Neural progenitor cell (in vitro differentiated cells): ENCODE results near the gene HOXA11. TPM values are rescaled to one million over a fixed set of nuclear protein-coding genes. Genes with fewer than 3 reads are reported as not detected.

Experiments used
- DNase-seq: peaks from one replicate; pipeline ENCODE4 v3.0.0-alpha.2; 2016; ENCODE audit warnings: low spot score
- H2AFZ ChIP-seq: fragments of 200-600 bp; sonication (generic); replicated peaks from 2 replicates; pipeline ENCODE4 v1.6.1; 2016; ENCODE audit warnings: antibody characterized with exemption
- H3F3A ChIP-seq: fragments of 200-600 bp; sonication (generic); 2 replicates; pipeline ENCODE4 v1.6.1; 2016; ENCODE audit warnings: antibody characterized with exemption, low read depth
- H3K27ac ChIP-seq: fragments of 200-600 bp; sonication (generic); 2 replicates; pipeline ENCODE4 v1.5.1; 2016; ENCODE audit warnings: mild to moderate bottlenecking
- H3K27me3 ChIP-seq: fragments of 200-600 bp; sonication (generic); 2 replicates; pipeline ENCODE4 v1.6.1; 2016; ENCODE audit warnings: mild to moderate bottlenecking, moderate library complexity
- H3K36me3 ChIP-seq: fragments of 200-600 bp; sonication (generic); 2 replicates; pipeline ENCODE4 v1.5.1; 2016
- H3K4me1 ChIP-seq: fragments of 200-600 bp; sonication (generic); 2 replicates; pipeline ENCODE4 v1.6.1; 2016; ENCODE audit warnings: mixed run types
- H3K4me2 ChIP-seq: fragments of 200-600 bp; sonication (generic); 2 replicates; pipeline ENCODE4 v1.6.1; 2016
- H3K4me3 ChIP-seq: fragments of 200-600 bp; sonication (generic); 2 replicates; pipeline ENCODE4 v1.5.1; 2016
- H3K79me2 ChIP-seq: fragments of 200-600 bp; sonication (generic); 2 replicates; pipeline ENCODE4 v1.6.1; 2016; ENCODE audit warnings: low read depth
- H3K9ac ChIP-seq: fragments of 200-600 bp; sonication (generic); 2 replicates; pipeline ENCODE4 v1.6.1; 2016
- H3K9me3 ChIP-seq: fragments of 200-600 bp; sonication (generic); 2 replicates; pipeline ENCODE4 v1.5.1; 2016; ENCODE audit warnings: low read depth
- H4K20me1 ChIP-seq: fragments of 200-600 bp; sonication (generic); 2 replicates; pipeline ENCODE4 v1.6.1; 2016; ENCODE audit warnings: low read depth
- H3K27ac Mint-ChIP-seq: 3 replicates; pipeline ENCODE4 v1.8.0; 2021; ENCODE audit warnings: mixed read lengths
- H3K27me3 Mint-ChIP-seq: 2 replicates; pipeline ENCODE4 v1.8.0; 2022; ENCODE audit warnings: low read depth, mild to moderate bottlenecking, inconsistent platforms, moderate library complexity, mixed read lengths; ENCODE audit not compliant: insufficient read depth
- H3K36me3 Mint-ChIP-seq: 3 replicates; pipeline ENCODE4 v1.8.0; 2021; ENCODE audit warnings: mixed read lengths
- H3K4me1 Mint-ChIP-seq: 3 replicates; pipeline ENCODE4 v1.8.0; 2021; ENCODE audit warnings: mixed read lengths
- H3K4me3 Mint-ChIP-seq: 3 replicates; pipeline ENCODE4 v1.8.0; 2021; ENCODE audit warnings: mild to moderate bottlenecking, moderate library complexity, mixed read lengths
- H3K9me3 Mint-ChIP-seq: 3 replicates; pipeline ENCODE4 v1.8.0; 2020; ENCODE audit warnings: mixed read lengths
- CTCF ChIP-seq: fragments of 200-600 bp; sonication (generic); IDR thresholded peaks from 2 replicates; pipeline ENCODE4 v1.5.1; 2017; ENCODE audit warnings: antibody characterized with exemption, mild to moderate bottlenecking
- EZH2 ChIP-seq: fragments of 200-600 bp; sonication (generic); IDR thresholded peaks from 2 replicates; pipeline ENCODE4 v1.6.1; 2017; ENCODE audit warnings: antibody characterized with exemption, mild to moderate bottlenecking, moderate library complexity
- EZH2phosphoT487 ChIP-seq: fragments of 200-600 bp; sonication (generic); IDR thresholded peaks from 2 replicates; pipeline ENCODE4 v1.6.1; 2017; ENCODE audit warnings: antibody characterized with exemption
- total RNA-seq: library from RNA; depleted of rRNA; stranded (reverse); fragments of >200 nt; gene quantifications from 2 replicates; pipeline ENCODE4 v1.2.3, GENCODE V29; 2015; ENCODE audit warnings: low replicate concordance

The HOXA11 gene
- total RNA-seq, 1 donor from 2014 or later, result not detected

- no peak overlapping the region for H3K27ac Mint-ChIP-seq
- no peaks in the 10 kb centered on the region for H3K36me3 Mint-ChIP-seq
- H3F3A ChIP-seq, result peaks cover 17% of the 10 kb centered on the region
- H3K4me3 Mint-ChIP-seq, result peak overlapping the region; percentile 71
- H3K27ac ChIP-seq, result no peak overlapping the region
- H3K27me3 Mint-ChIP-seq, result peaks cover 94% of the 10 kb centered on the region
- no peak overlapping the region for H2AFZ ChIP-seq
- H3K79me2 ChIP-seq, result no peaks in the 10 kb centered on the region
- peaks cover 15% of the 10 kb centered on the region for H3K4me1 Mint-ChIP-seq
- peaks cover 100% of the 10 kb centered on the region for H4K20me1 ChIP-seq
- H3K9ac ChIP-seq, result no peak overlapping the region
- peaks cover 18% of the 10 kb centered on the region for H3K9me3 Mint-ChIP-seq
- no peak overlapping the region for H3K4me3 ChIP-seq
- peak overlapping the region; percentile 57 for H3K4me2 ChIP-seq
- H3K36me3 ChIP-seq, result no peaks in the 10 kb centered on the region
- DNase-seq, result peak; percentile 57
- peaks cover 100% of the 10 kb centered on the region for H3K27me3 ChIP-seq
- TF ChIP-seq CTCF (no peak), EZH2 (peak; percentile 99), EZH2phosphoT487 (peak; percentile 88)
- H3K9me3 ChIP-seq, result no peaks in the 10 kb centered on the region
- peaks cover 14% of the 10 kb centered on the region for H3K4me1 ChIP-seq
These were observed 1.2 kb downstream of the HOXA11 start for GRCh38 chr7:27183682-27184336.

GRCh38 chr7:27182861-27183681 is 2.0 kb downstream of the HOXA11 start:
- no peaks in the 10 kb centered on the region for H3K9me3 ChIP-seq
- peaks cover 17% of the 10 kb centered on the region for H3F3A ChIP-seq
- peaks cover 18% of the 10 kb centered on the region for H3K9me3 Mint-ChIP-seq
- no peaks in the 10 kb centered on the region for H3K79me2 ChIP-seq
- peaks cover 95% of the 10 kb centered on the region for H3K27me3 Mint-ChIP-seq
- H3K27ac Mint-ChIP-seq, result no peak overlapping the region
- no peaks in the 10 kb centered on the region for H3K36me3 Mint-ChIP-seq
- H4K20me1 ChIP-seq, result peaks cover 100% of the 10 kb centered on the region
- H3K9ac ChIP-seq, result no peak overlapping the region
- no peak overlapping the region for H3K4me3 ChIP-seq
- peaks cover 14% of the 10 kb centered on the region for H3K4me1 ChIP-seq
- H3K4me3 Mint-ChIP-seq, result no peak overlapping the region
- TF ChIP-seq CTCF (no peak), EZH2phosphoT487 (peak; percentile 39), EZH2 (peak; percentile 97)
- no peaks in the 10 kb centered on the region for H3K36me3 ChIP-seq
- no peak overlapping the region for H2AFZ ChIP-seq
- H3K4me1 Mint-ChIP-seq, result peaks cover 13% of the 10 kb centered on the region
- H3K27me3 ChIP-seq, result peaks cover 100% of the 10 kb centered on the region
- DNase-seq, result peak; percentile 79
- no peak overlapping the region for H3K27ac ChIP-seq
- H3K4me2 ChIP-seq, result peak overlapping the region; percentile 57

- Mint-ChIP-seq H3K27me3 (peaks cover 95% of the 10 kb centered on the region), H3K36me3 (no peaks in the 10 kb centered on the region), H3K9me3 (peaks cover 21% of the 10 kb centered on the region), H3K4me3 (no peak overlapping the region), H3K4me1 (peaks cover 13% of the 10 kb centered on the region), H3K27ac (no peak overlapping the region)
- H3K4me3 ChIP-seq, result no peak overlapping the region
- no peak overlapping the region for H3K27ac ChIP-seq
- H3K4me1 ChIP-seq, result peaks cover 14% of the 10 kb centered on the region
- H3K9ac ChIP-seq, result no peak overlapping the region
- no peak for DNase-seq
- H4K20me1 ChIP-seq, result peaks cover 100% of the 10 kb centered on the region
- peaks cover 100% of the 10 kb centered on the region for H3K27me3 ChIP-seq
- no peaks in the 10 kb centered on the region for H3K9me3 ChIP-seq
- H3K79me2 ChIP-seq, result no peaks in the 10 kb centered on the region
- H2AFZ ChIP-seq, result no peak overlapping the region
- H3F3A ChIP-seq, result peaks cover 17% of the 10 kb centered on the region
- no peaks in the 10 kb centered on the region for H3K36me3 ChIP-seq
- H3K4me2 ChIP-seq, result no peak overlapping the region
- no peak for TF ChIP-seq EZH2phosphoT487
These were observed 2.7 kb downstream of the HOXA11 start for GRCh38 chr7:27182285-27182841.
